Measurements from ENCODE around the gene SAMD11. TPM values are rescaled to one million over a fixed set of nuclear protein-coding genes. Genes with fewer than 3 reads are reported as not detected.

The SAMD11 gene
- total and polyA plus RNA-seq, 2 of the 8 experiments (the other 6 are each of a cell fraction or from before 2014, with no cell fraction given): 0.18 to 0.30 TPM

- TF ChIP-seq EP300 (IDR thresholded peaks at IDR 0.05; ENCODE audit: borderline replicate concordance in 1 of 2, low read depth in 2 of 2, low read length in 2 of 2) (peak in 1 of 2 experiments; percentile 46; a peak in 1 of 3 replicates), EZH2 (IDR thresholded peaks at IDR 0.05; ENCODE audit: low read depth, low read length, severe bottlenecking) (peak; percentile 28), JUND (IDR thresholded peaks at IDR 0.05; ENCODE audit: low read length) (no peak), RAD21 (IDR thresholded peaks at IDR 0.05 in 1 of 2, conservative IDR thresholded peaks at IDR 0.05 in 1 of 2; ENCODE audit: low read depth in 2 of 2, low read length in 2 of 2) (peak in 1 of 2 experiments; percentile 45; a peak in 2 of 4 replicates), SAP30 (IDR thresholded peaks at IDR 0.05; ENCODE audit: insufficient read depth, insufficient replicate concordance, low read length) (no peak), SP4 (IDR thresholded peaks at IDR 0.05; ENCODE audit: low read length) (0 out of 2 replicates have a peak, but pooled peaks have one; percentile 63), YY1 (IDR thresholded peaks at IDR 0.05; ENCODE audit: low read depth, low read length) (peak; percentile 53; the same call in 1 of the 2 replicates), SIN3A (conservative IDR thresholded peaks at IDR 0.05 in 1 of 2, IDR thresholded peaks at IDR 0.05 in 1 of 2; ENCODE audit: low read depth in 1 of 2, low read length in 2 of 2) (peak in 1 of 2 experiments; percentile 67; a peak in 2 of 4 replicates), GABPA (IDR thresholded peaks at IDR 0.05; ENCODE audit: borderline replicate concordance, insufficient read depth, low read length) (peak; percentile 83), KDM1A (IDR thresholded peaks at IDR 0.05; ENCODE audit: borderline replicate concordance, low read length) (no peak)
Measured at GRCh38 chr1:921011-921837, 2.5 kb upstream of the SAMD11 start (continued).
